Testis (tissue), 3 donors: Measurements from ENCODE around the gene KCNJ18. TPM values are rescaled to one million over a fixed set of nuclear protein-coding genes. Genes with fewer than 3 reads are reported as not detected.
A peak's percentile ranks its signal among the peaks of the same experiment; 100 is the strongest.
"Not testable (repeated sequence)": the region's sequence is repeated elsewhere in the genome, so short reads cannot be mapped to it uniquely, and the experiment has no call there.

Source experiments
- DNase-seq: peaks from one replicate; pipeline ENCODE4 v3.0.0-alpha.2; 2019
- H3K27ac ChIP-seq, 2 donors: fragments of 200-600 bp; sonication (generic); one replicate each; pipeline ENCODE4 v1.5.1; 2019
- H3K27me3 ChIP-seq: fragments of 200-600 bp; sonication (generic); one replicate; pipeline ENCODE4 v1.5.1; 2019
- H3K36me3 ChIP-seq: fragments of 200-600 bp; sonication (generic); one replicate; pipeline ENCODE4 v1.5.1; 2017; ENCODE audit warnings: low read depth; ENCODE audit errors: missing control alignments
- H3K4me1 ChIP-seq: fragments of 200-600 bp; sonication (generic); one replicate; pipeline ENCODE4 v1.5.1; 2019
- H3K4me3 ChIP-seq, 2 donors: fragments of 200-600 bp; sonication (generic); one replicate each; pipeline ENCODE4 v1.5.1; 2017 to 2019
- H3K9me3 ChIP-seq: fragments of 200-600 bp; sonication (generic); one replicate; pipeline ENCODE4 v1.5.1; 2017
- CTCF ChIP-seq, 3 experiments: fragments of 450-650 bp in 2 of 3; fragments of 200-600 bp in 1 of 3; sonication (generic) in 1 of 3; IDR thresholded peaks; one replicate each; pipeline ENCODE4 v1.5.1; 2016 to 2019; ENCODE audit warnings: antibody characterized with exemption in 3 of 3, mild to moderate bottlenecking in 2 of 3, moderate library complexity in 1 of 3
- POLR2A ChIP-seq: fragments of 450-650 bp; IDR thresholded peaks from one replicate; pipeline ENCODE4 v1.6.1; 2017; ENCODE audit warnings: antibody characterized with exemption, mild to moderate bottlenecking, moderate library complexity
- WGBS, 2 donors: methylation state at CpG; one replicate each; pipeline ENCODE4 v1.1.5; 2018; 5-methylcytosine and 5-hydroxymethylcytosine counted together
- intact Hi-C: fragments of 100-400 bp; cut with DNase I; formaldehyde crosslinking; loops from one replicate; pipeline ENCODE4 v1.15.1; 2023; ENCODE audit warnings: low total_unique reads
- polyA plus RNA-seq: library from polyadenylated mRNA; stranded (reverse); fragments of 350-450 nt; fragmentation: Illumina TruSeq; extraction: RNeasy Lipid Tissue Mini Kit (QIAGEN cat#74804); gene quantifications from one replicate; pipeline ENCODE4 v1.2.3, GENCODE V29; 2014; ENCODE audit warnings: low read depth, low replicate concordance; ENCODE audit not compliant: insufficient read depth
- total RNA-seq, 2 donors: library from RNA; depleted of rRNA; stranded (reverse); fragments of >200 nt; gene quantifications; one replicate each; pipeline ENCODE4 v1.2.3, GENCODE V29; 2016

KCNJ18 gene
- total and polyA plus RNA-seq, 3 donors from 2014 or later = 0.55 to 1.0 (median 0.68) TPM

GRCh38 chr17:21674242-21674731, 18.0 kb upstream of the KCNJ18 start:
- no peak overlapping the region for H3K27ac ChIP-seq
- H3K4me1 ChIP-seq = no peaks in the 10 kb centered on the region
- no peaks in the 10 kb centered on the region for H3K9me3 ChIP-seq
- peak overlapping the region; percentile 42 to 46 for H3K4me3 ChIP-seq
- 68 to 74% methylated on average over 43 of the region's 43 CpGs for WGBS, 2 donors
- H3K27me3 ChIP-seq = no peaks in the 10 kb centered on the region
- DNase-seq = peak; percentile 68
- H3K36me3 ChIP-seq = no peaks in the 10 kb centered on the region
- intact Hi-C loops = no loop called here
- TF ChIP-seq CTCF (IDR thresholded peaks at IDR 0.05) = no peak
- no peak for TF ChIP-seq POLR2A

GRCh38 chr17:21674891-21675738, 17.2 kb upstream of the KCNJ18 start:
- WGBS, 2 donors = 66 to 75% methylated on average over 17 of the region's 17 CpGs
- H3K27me3 ChIP-seq, H3K4me1 ChIP-seq, DNase-seq, H3K9me3 ChIP-seq, H3K36me3 ChIP-seq, intact Hi-C loops, H3K27ac ChIP-seq: not testable (repeated sequence)
- peak overlapping the region; percentile 42 to 46 for H3K4me3 ChIP-seq

DNA sequence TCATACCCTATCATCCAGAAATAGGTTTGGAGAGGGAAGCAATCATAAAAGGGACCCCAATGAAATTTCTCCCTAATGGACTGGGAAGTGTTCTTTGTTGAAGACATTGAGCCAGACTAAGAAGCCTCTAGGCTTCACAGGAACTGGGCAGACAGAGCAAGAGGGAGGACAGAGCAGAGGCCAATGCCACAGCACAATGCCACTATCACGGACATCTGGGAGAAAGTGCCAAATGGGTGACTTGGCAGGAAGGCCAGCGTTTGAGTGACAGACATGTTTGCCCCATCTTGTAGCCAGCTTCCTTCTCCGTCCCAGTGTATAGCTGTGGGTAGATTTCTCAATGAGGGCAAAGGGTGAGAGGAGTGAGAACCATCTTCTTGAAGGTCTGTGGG, 16.6 kb upstream of the KCNJ18 start:
- intact Hi-C loops, H3K4me3 ChIP-seq, H3K27me3 ChIP-seq, H3K9me3 ChIP-seq, H3K27ac ChIP-seq, H3K36me3 ChIP-seq, H3K4me1 ChIP-seq, DNase-seq: not testable (repeated sequence)
- 81 to 85% methylated on average over 3 of the region's 3 CpGs for WGBS, 2 donors

DNA sequence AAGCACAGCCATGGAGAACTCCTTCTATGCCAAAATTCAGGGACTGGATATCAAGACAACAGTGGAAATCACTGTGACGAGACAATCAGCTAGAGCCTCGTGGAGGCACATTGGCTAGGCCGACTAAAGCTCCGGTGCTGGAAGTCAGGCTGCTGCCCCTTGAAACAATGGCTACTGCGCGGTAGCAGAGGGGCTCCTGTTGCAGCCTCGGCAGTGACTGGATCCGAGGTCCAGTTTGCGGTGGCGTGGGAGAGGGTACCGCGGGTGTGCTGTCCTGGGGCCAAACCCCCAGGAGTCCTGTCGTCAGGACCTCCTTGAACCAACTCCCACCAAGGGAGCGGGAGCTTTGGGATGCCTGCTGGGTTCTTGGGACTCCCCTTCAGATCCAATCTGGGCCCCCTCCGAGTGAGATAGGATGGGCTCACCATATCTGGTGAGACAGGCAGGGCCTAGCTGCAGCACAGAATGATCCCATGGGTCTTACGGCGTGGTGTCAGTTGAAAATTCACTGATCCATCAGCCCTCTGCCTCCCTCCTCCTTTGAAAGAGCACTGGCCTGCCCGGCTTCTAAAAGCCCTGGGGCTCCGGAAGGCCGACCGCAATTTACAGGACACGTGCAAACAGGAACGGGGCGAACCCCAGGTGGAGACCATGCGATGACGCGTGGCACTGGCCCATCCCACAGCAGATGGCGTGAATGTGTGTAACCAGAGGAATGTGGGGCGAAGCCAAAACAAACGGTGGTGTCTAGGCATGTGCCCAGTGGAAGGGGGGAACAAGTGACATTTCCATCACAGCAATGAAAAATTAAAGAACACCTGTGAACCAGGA, 15.8 kb upstream of the KCNJ18 start:
- no peaks in the 10 kb centered on the region for H3K9me3 ChIP-seq
- H3K36me3 ChIP-seq = no peaks in the 10 kb centered on the region
- H3K27ac ChIP-seq = no peak overlapping the region
- H3K4me1 ChIP-seq = no peaks in the 10 kb centered on the region
- no peak for DNase-seq
- TF ChIP-seq POLR2A = no peak
- whole genome bisulfite sequencing, 2 donors = 80% methylated on average over 30 of the region's 30 CpGs
- intact Hi-C loops = no loop called here
- no peaks in the 10 kb centered on the region for H3K27me3 ChIP-seq
- H3K4me3 ChIP-seq = no peak overlapping the region

DNA sequence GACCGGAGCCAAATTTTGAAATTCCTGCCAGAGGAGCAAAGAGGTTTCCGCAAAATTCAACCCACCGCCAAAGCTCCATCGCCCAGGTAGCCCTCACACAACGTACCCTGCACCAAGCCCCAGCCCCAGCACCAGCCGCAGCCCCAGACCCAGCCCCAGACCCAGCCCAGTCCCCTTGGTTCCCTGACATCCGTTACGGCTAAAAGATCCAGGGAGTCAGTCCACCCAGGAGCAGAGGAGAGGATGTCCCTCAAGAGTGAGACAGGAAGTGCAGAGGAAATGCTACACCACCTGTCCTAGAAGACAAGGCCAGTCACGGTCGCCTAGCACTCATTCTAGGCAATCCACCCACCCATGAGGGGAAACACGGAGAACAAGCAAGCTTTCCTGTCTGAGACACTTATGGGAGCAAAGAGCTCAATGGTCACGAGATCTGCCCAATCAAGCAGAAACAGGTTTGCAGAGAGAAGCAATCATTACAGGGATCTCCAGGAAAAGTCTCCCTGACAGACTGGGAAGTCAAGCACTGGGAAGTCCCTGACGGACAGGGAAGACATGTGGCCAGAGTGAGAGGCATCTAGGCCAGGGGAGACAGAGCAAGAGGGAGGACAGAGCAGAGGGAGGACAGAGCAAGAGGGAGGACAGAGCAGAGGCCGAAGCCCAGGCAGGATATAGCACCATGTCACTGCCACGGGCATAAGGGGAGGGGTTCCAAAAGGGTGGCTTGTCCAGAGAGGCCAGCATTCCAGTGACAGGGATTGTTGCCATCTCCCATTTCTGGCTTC, 15.0 kb upstream of the KCNJ18 start:
- TF ChIP-seq POLR2A = no peak
- TF ChIP-seq CTCF (IDR thresholded peaks at IDR 0.05) = no peak
- intact Hi-C loops = no loop called here
- Histone ChIP-seq H3K4me1 (no peaks in the 10 kb centered on the region), H3K9me3 (no peaks in the 10 kb centered on the region), H3K27me3 (no peaks in the 10 kb centered on the region), H3K36me3 (no peaks in the 10 kb centered on the region), H3K4me3 (no peak overlapping the region), H3K27ac (no peak overlapping the region)
- 76 to 77% methylated on average over 15 of the region's 15 CpGs for whole genome bisulfite sequencing, 2 donors
- DNase-seq = no peak
